ENCODE results near the gene TPCN2.

TPCN2 gene

DNA sequence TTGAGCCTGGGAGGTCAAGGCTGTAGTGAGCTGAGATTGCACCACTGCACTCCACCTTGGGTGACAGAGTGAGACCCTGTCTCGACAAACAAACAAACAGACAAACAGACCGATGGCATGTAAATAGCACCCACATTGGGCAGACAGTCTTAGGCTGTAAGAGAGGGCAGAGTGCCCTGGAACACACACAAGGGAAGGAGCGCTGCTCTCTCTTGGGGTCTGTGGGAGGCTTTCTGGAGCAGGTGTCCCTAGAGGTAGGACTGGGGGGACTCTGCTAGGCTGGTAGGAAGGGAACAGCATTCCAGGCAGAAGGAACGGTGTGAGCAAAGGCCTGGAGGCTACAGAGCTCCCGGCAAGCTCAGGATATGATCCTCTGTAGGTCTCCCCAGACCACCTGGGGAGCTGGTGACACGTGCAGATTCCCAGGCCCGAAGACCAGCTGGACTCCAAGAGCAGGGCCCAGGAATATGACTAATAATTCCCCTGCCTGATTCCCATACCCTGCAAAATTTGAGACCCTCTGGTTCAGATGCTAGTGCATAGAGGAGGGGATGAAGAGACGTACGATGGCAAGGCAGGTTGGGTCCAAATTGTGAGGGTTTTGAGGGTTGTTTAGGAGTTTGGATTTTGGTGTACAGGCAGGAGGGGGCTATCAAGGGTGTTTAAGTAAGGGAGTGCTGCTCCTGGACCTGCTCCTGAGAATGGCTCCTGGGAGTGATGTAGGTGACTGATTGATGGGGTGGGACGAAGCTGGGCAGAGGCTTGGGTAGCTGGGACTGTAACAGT lies 118.6 kb downstream of the TPCN2 start:
- TF ChIP-seq GATA2 (IDR thresholded peaks at IDR 0.05; ENCODE audit: low read depth, low read length), result no peak
- TF ChIP-seq GATA3 (IDR thresholded peaks at IDR 0.05; ENCODE audit: low read depth, low read length), result no peak

DNA sequence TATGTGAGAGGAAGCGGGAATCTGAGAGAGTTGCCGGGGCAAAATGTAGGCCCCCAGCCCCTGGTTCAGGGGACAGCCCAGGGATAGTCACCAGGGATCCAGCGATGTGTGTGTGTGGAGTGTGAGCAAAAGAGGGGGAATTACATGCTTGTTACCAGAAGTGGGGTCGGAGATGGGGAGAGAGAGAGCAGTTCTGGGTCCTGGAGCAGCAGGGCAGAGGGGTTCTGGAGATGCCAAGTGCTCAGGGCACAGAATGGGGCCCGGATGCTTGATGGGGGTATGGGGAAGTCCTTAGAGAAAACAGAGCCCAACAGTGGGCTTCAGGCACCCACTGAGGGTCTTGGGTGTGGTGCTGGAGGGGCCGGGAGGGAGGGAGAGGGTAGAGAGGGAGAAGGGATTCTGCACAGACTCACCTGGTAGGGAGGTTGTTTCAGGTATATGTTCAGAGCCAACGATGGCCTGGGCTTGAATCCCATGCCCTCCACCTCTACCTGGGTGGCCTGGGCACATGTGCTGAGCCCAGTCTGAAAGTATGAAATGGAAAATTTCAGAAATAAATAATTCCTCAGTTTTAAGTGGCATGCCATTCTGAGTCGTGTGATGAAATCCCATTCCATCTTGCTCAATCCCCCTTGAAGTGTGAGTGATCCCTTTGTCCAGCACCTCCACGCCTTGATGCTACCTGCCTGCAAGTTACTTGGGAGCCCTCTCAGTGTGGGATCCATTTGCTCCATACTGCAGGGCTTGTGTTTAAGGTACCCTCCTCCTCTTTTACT lies 119.4 kb downstream of the TPCN2 start:
- TF ChIP-seq GATA2 (IDR thresholded peaks at IDR 0.05; ENCODE audit: low read depth, low read length) (no peak), GATA3 (IDR thresholded peaks at IDR 0.05; ENCODE audit: low read depth, low read length) (no peak)

DNA sequence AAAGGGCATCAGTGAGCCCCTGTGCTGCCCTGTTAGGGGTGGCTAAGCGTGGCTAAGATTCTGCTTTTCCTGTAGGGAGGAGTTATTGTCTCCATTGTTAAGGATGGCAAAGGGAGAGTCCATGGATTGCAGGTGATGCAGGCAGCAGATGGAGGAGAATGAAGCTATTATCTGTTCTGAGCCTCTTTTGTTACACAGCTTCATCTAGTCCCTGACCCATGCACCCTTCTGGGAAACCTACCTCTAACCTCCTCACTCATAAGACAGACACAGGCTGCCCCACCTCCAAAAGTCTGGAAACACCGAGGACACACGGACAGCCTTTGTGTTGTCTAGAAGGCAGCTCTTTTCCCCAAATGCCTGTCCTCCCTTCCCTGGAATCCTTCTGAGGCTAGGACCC lies 120.7 kb downstream of the TPCN2 start:
- TF ChIP-seq GATA3 (IDR thresholded peaks at IDR 0.05; ENCODE audit: low read depth, low read length) (no peak), GATA2 (IDR thresholded peaks at IDR 0.05; ENCODE audit: low read depth, low read length) (no peak)

DNA sequence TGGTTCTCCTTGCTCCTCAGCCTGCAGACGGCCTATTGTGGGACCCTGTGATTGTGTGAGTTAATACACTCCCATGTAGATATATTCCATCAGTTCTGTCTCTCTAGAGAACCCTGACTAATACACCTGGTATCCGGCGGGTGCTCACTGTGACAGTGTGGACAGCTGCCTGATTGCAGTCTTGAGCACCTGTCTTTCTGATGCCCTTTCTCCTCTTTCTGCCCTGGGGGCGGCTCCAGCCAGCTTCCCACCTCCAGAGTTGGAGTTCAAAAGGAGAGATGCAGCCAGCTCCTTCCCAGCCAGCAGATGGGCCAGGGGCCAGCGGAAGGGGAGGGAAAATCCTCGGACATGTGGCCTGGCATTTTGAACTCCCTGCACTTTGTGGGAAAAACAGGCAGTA lies 122.0 kb downstream of the TPCN2 start:
- no peak for TF ChIP-seq GATA2 (IDR thresholded peaks at IDR 0.05; ENCODE audit: low read depth, low read length)
- TF ChIP-seq GATA3 (IDR thresholded peaks at IDR 0.05; ENCODE audit: low read depth, low read length), result no peak

DNA sequence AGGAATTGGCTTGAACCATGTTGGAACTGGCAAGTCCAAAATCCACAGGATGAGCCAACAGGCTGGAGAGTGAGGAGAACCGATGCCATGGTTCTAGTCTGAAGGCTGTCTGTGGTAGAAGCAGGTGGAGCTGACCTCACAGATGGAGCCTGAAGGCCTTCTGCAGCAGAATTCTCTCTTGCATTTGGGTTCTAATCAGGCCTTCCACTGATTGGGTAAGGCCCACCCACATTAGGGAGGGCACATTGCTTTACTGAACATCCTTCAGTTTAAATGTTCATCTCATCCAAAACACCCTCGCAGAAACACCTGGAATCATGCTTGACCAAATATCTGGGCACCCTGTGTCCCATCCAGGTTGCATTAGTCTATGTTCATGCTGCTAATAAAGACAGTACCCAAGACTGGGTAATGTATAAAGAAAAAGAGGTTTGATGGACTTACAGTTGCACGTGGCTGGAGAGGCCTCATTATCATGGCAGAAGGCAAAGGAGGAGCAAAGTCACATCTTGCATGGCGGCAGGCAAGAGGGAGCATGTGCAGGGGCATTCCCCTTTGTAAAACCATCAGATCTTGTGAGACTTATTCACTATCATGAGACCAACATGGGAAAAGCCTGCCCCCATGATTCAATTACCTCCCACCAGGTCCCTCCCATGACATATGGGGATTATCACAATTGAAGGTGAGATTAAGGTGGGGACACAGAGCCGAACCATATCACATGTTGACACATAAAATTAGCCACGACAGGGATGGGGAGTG lies 122.9 kb downstream of the TPCN2 start:
- TF ChIP-seq GATA2 (IDR thresholded peaks at IDR 0.05; ENCODE audit: low read depth, low read length) (no peak), GATA3 (IDR thresholded peaks at IDR 0.05; ENCODE audit: low read depth, low read length) (no peak)

DNA sequence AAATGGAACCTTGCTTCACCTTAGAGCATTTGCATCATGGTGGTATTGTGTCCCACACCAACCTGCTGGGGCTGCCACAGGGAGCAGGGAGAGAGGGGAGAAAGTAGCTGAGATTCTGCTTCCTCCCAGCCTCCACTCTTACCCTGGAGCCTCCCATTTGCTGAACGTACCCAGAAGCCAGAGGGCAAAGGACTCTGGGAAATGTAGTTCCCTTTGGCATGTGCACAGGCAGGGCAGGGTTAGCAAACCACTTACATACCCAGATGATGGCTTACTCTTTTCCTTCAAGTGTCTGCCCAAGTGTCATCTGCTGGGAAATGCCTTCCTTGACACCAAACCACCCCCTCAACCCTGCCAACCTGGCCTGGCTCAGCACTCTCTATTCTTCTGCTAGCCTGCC lies 123.9 kb downstream of the TPCN2 start:
- TF ChIP-seq GATA2 (IDR thresholded peaks at IDR 0.05; ENCODE audit: low read depth, low read length), result no peak
- no peak for TF ChIP-seq GATA3 (IDR thresholded peaks at IDR 0.05; ENCODE audit: low read depth, low read length)

DNA sequence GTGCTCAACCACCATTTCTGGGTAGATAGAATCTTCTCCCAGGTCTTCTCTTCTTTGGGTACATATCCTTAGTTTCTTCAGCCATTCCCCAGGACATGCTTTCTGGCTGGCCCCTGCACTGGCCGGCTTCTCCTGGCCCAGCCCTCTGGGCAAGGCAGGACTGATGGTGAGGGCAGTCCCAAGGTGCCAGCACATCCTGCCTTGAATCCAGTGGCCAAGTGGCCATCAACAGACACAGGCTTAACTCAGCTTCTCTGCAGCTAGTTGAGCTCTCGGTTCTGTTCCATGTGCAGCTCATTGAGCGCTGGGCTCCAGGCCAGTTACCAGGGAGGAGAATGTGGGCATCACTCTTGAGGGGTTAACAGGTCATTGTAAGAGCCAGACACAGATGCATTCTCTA lies 124.6 kb downstream of the TPCN2 start:
- TF ChIP-seq GATA3 (IDR thresholded peaks at IDR 0.05; ENCODE audit: low read depth, low read length) (no peak), GATA2 (IDR thresholded peaks at IDR 0.05; ENCODE audit: low read depth, low read length) (no peak)

DNA sequence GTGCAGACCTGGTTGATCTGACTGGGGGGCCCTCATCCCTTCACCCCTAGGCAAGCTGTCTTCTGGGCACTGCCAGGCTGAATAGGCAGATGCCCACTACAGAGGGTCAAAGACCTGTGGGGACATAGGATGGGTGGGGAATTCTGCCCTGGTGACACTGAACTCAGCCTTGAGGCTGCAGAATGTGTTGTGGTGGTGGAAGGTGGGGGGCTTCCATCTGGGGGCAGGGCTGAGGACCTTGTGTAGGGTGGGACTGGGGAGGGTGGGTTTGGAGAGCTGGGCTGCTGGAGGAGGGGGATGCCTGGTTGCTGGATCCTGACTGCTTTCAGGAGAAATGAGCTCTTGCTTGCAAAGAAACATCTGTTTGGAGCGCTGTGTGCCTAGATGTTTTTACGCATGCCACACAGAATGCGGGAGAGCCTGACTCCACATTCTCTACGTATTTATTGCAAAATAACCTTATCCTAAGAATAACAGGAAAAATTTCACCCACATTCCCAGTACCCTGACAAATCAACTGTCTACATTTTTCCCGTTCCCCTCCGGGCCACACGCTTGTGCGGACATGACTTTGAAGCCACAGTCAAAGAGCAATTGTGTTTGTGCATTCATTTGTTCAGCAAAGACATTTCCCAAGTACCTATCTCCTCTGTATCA lies 125.3 kb downstream of the TPCN2 start:
- no peak for TF ChIP-seq GATA3 (IDR thresholded peaks at IDR 0.05; ENCODE audit: low read depth, low read length)
- TF ChIP-seq GATA2 (IDR thresholded peaks at IDR 0.05; ENCODE audit: low read depth, low read length), result no peak

DNA sequence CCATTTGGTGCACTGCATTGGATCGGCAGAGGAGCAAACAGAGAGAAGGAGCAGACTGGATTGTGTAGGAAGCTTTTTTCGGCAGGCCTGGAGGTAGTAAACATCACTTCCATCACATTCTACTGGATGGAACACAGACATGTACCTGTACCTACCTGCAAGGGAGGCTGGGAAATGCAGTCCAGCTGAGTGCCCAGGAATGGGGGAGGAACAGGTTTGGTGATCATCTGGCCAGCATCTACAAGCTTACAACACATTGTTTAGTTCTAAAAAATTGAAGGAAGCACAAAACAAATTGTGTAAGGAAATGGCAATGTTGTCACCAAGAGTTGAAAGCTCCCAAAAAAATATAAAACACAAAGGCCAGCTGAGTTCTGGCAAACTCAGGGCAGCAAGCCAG lies 126.1 kb downstream of the TPCN2 start:
- TF ChIP-seq GATA3 (IDR thresholded peaks at IDR 0.05; ENCODE audit: low read depth, low read length) (no peak), GATA2 (IDR thresholded peaks at IDR 0.05; ENCODE audit: low read depth, low read length) (no peak)

DNA sequence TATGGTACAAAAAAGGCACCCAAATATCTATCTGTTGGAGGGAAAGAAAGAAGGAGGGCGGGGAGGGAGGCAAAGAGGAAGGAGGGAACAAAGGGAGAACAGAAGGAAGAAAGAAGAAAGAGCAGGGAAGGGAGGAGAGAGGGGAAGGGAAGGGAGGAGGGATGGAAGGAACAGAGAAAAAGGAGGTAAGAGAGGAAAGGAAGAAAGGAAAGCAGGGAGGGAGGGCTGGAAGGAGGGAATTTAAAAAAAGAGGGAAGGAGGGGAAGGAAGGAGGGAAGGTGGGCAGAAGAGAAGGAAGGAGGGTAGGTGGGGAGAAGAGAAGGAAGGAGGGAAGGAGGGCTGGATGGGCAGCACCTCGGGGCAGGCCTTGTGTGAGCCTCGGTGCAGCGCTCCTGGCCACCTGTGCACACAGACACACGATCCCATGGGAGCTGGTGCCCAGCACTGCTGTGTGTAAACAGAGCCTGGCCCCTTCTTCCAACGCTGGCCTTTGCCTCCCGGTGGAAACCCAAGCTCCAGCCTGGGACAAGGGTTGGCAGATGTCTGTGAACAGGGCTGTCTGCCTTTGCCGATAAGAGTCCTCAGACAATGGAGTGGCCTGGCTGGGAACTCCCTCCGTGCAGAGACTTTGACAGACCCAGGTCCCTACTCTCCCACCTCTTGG lies 130.2 kb downstream of the TPCN2 start:
- TF ChIP-seq GATA2 (IDR thresholded peaks at IDR 0.05; ENCODE audit: low read depth, low read length), result no peak

DNA sequence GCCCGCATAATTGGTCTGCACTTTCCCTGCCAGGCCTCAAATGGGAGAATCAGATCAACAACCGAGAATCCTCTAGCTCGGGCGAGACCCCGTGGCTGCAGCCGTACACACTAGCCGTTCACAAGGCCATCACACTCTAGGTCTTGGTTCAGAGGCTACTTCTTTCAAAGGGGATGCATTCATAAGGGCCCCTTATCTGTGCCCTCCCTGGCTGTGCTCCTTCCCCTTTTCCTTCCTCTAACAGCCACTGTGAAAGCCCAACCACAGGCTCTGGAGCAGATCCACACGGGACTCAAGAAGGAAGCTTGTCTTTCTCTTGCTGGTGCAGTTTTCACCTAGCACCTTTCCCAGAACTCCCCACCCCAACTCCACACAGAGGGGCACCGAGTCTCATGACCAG lies 131.5 kb downstream of the TPCN2 start:
- no peak for TF ChIP-seq GATA2 (IDR thresholded peaks at IDR 0.05; ENCODE audit: low read depth, low read length)
- no peak for TF ChIP-seq GATA3 (IDR thresholded peaks at IDR 0.05; ENCODE audit: low read depth, low read length)

DNA sequence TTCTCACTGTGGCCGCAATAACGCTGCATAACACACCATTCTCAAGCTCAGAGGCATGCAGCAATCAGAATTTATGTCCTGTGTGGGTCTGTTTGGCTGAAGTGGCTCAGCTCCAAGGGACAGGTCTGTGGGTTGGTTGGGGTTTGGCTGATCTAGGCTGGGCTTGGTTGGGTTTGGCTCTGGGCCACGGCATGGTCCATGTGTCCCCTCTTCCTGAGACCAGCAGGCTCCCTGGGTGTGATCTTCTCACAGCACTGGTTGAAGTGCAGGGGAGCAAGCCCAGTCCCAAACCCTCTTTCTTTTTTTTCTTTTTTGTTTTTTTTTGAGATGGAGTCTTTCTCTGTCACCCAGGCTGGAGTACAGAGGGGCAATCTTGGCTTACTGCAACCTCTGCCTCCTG lies 132.0 kb downstream of the TPCN2 start:
- no peak for TF ChIP-seq GATA3 (IDR thresholded peaks at IDR 0.05; ENCODE audit: low read depth, low read length)
- TF ChIP-seq GATA2 (IDR thresholded peaks at IDR 0.05; ENCODE audit: low read depth, low read length), result no peak

DNA sequence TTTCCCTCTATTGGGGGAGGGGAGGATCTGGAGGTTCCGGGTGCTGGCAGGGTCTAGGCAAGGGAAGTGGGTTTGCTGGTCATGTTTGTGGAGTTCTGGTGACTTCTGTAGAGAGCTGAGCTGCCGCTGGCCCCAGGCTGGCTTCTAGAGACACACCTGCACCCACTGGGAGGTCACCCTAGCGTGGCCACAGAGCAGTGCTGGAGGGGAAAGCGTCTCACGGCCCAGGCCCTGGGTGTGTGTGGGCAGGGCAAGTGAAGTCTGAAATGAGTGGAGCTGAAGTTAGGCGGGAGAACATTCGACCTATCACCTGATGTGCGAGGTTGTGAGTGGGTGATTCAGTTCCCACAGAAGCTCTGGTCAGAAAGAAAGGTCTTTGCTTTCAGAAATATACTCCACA lies 134.9 kb downstream of the TPCN2 start:
- TF ChIP-seq GATA3 (IDR thresholded peaks at IDR 0.05; ENCODE audit: low read depth, low read length) (no peak), GATA2 (IDR thresholded peaks at IDR 0.05; ENCODE audit: low read depth, low read length) (no peak)

Measured in SH-SY5Y (cell line).